G401 (cell line): Measurements from ENCODE around the gene LGI2. TPM values are rescaled to one million over a fixed set of nuclear protein-coding genes. Genes with fewer than 3 reads are reported as not detected.
"Not testable (repeated sequence)": the region's sequence is repeated elsewhere in the genome, so short reads cannot be mapped to it uniquely, and the experiment has no call there.

Experiments used
- DNase-seq: peaks from one replicate; pipeline ENCODE4 v3.0.0-alpha.2; 2015; ENCODE audit warnings: low spot score
- in situ Hi-C: cut with HindIII; loops from 2 replicates; pipeline ENCODE4 v1.10.0; 2016; ENCODE audit warnings: low sequenced_read_pairs, mixed read lengths
- total RNA-seq: library from RNA; depleted of rRNA; stranded (reverse); fragments of >200 nt; shearing (Covaris generic); gene quantifications from 2 replicates; pipeline ENCODE4 v1.2.3, GENCODE V29; 2014; rRNA removed

LGI2 gene, protein sequence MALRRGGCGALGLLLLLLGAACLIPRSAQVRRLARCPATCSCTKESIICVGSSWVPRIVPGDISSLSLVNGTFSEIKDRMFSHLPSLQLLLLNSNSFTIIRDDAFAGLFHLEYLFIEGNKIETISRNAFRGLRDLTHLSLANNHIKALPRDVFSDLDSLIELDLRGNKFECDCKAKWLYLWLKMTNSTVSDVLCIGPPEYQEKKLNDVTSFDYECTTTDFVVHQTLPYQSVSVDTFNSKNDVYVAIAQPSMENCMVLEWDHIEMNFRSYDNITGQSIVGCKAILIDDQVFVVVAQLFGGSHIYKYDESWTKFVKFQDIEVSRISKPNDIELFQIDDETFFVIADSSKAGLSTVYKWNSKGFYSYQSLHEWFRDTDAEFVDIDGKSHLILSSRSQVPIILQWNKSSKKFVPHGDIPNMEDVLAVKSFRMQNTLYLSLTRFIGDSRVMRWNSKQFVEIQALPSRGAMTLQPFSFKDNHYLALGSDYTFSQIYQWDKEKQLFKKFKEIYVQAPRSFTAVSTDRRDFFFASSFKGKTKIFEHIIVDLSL
- not detected in 2 replicates for total RNA-seq

- in situ Hi-C loops = no loop called here
- no peak for DNase-seq
Measured at GRCh38 chr4:25030277-25031076, at the start of gene LGI2. Gene LGI2 (minus strand): TSS chr4:25030946. CDS start chr4:25030693, 253 bp downstream.

DNA sequence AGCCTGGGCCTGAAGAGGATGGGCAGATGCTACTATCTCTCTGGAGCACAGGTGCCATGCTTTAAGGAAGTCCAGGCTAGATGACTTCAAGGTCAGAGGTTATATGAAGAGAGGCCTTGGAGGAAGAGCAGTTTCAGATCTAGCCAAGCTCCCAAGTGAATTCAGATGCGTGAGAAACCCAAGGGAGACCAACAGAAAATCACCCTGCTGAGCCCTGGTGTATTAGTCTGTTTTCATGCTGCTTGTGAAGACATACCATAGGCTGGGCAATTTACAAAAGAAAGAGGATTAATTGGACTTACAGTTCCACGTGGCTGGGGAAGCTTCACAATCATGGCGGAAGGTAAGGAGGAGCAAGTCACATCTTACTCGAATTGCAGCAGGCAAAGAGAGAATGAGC is 47.8 kb upstream of the LGI2 start:
- no peak for DNase-seq
- in situ Hi-C loops = no loop called here

DNA sequence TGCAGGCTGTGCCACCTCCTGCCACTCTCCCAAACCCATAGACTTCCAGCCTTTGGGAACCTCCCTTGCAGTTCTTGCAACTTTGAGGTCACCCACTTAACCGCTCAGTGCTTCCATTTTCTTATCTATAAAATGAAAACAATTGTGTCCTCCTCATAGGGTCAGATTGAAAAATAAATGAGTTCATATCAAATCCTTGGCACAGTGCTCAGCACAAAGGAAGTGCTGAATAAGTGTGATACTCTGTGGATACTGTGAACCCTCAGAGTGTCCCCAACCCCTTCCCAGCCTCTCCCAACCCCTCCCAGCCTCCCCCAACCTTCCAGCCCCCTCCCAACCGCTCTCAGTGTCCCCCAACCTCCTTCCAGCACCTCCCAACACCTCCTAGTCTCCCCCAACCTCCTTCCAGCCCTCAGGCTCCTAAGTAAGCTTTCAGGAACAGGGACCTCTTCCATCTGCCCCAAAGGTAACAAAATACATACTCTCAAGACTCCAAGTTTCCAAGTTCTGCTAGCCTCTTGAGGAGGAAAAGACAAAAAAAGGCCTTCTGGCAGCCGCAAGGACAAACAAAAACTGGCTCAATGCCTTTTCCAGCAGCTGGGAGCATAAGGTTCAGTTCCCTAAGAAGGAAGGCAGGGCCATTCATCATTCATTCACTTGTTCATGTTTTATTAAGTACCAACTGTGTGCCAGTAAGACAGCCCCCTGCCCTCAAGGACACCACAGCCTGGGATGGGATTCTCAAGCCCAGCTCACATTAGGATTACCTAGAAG is 46.1 kb upstream of the LGI2 start:
- DNase-seq = no peak
- in situ Hi-C loops = no loop called here

- in situ Hi-C loops = no loop called here
- no peak for DNase-seq
Measured at GRCh38 chr4:25075851-25076250, 45.1 kb upstream of the LGI2 start.

DNA sequence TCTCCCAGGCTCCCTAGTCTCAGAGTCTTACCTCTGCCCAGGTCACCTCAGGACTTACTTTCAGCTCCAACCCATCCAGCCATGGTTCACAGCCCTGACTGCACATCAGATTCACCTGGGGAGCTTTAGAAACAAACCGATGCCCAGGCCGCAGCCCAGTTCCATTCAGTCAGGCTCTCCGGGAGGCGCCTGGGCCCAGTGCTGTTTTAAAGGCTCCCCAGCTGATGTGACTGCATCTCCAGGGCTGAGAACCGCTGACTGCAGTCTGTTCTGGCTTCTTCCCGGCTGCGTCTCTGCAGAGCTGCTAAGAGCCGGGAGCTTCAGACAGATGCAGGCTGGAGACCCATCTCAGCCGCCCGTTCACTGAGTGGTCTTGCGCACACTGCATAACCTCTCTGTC is 44.4 kb upstream of the LGI2 start:
- no peak for DNase-seq
- in situ Hi-C loops = no loop called here

GRCh38 chr4:25070545-25070944 is 39.8 kb upstream of the LGI2 start:
- in situ Hi-C loops = no loop called here
- no peak for DNase-seq

DNA sequence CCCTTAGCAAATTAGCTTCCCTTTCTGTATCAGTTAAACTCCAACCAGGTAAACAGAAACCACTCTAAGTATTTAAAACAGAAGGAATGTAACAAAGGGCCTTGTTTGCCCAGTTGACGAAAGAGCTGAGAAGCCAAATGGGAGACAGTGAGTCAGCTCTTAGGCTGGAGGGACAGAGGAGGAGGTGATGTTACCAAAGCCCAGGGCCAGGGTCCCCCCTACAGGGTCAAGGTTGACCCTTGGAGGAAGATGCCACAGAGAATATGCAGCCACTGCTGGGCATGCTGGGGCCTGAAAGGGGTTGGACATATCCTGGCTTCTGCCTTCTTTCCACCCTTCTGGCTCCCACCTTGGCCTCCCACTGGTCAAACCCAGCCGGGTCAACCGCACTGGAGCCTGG is 38.3 kb upstream of the LGI2 start:
- DNase-seq = no peak
- in situ Hi-C loops = no loop called here

GRCh38 chr4:25068386-25068785 is 37.6 kb upstream of the LGI2 start:
- in situ Hi-C loops = no loop called here
- no peak for DNase-seq

- in situ Hi-C loops = no loop called here
- no peak for DNase-seq
Measured at GRCh38 chr4:25065932-25066590, 35.3 kb upstream of the LGI2 start.

DNA sequence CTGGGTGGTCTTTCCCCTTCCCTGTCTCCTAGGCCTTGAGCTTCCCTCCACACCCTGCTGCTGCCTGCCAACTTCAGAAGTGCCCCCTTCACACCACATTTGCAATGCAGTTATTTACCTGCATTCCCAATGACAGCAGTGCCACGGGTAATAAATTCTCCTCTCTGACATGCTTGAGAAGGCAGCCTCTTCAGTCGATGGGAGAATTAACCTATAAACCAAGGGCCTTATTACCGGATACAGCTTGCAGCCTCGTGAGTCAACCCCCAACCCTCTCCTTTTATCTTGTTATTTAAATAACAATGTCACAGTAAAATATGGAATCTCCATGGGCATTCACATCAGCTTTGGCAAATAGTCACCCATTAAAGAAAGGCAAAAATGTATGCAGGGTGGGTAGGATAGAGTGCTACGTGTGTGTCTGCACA is 34.7 kb upstream of the LGI2 start:
- in situ Hi-C loops = no loop called here
- no peak for DNase-seq

DNA sequence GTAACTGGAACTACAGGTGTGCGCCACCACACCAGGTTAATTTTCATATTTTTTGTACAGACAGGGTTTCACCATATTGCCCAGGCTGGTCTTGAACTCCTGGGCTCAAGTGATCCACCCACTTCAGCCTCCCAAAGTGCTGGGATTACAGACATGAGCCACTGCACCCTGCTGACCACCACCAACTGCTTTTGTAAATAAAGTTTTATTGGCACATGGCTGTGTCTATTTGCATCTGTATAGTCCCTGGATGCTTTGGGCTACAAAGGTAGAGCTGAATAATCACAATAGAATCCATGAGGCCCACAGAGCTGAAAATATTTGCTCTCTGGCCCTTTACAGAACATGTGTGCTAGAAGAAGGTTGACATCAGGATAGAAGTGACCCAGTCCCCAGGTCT is 33.7 kb upstream of the LGI2 start:
- in situ Hi-C loops, DNase-seq: not testable (repeated sequence)

GRCh38 chr4:25063116-25063515 is 32.4 kb upstream of the LGI2 start:
- no peak for DNase-seq
- in situ Hi-C loops = no loop called here

- in situ Hi-C loops = no loop called here
- no peak for DNase-seq
Measured at GRCh38 chr4:25062098-25062497, 31.4 kb upstream of the LGI2 start.

- DNase-seq = no peak
- in situ Hi-C loops = no loop called here
Measured at GRCh38 chr4:25061602-25062001, 30.9 kb upstream of the LGI2 start.

DNA sequence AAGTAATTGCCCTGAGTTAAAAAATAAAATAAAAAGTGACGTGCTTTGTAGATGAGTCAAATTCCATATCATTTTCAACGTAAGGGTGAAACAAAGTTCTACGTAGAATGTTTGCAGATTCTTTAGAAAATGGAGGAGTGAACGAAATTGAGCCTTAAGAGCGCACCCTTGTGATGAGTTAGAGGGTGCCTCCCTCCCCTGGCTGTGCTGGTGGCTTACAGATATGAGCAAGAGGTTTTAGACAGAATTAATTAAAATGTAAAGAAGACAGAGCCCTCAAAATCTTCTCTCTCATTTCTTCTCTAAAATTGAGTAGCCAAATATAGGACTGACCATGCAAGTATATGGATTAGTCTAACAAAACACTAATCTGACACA is 30.2 kb upstream of the LGI2 start:
- in situ Hi-C loops = no loop called here

GRCh38 chr4:25060241-25060962 is 29.7 kb upstream of the LGI2 start:
- in situ Hi-C loops = no loop called here
- no peak for DNase-seq

More for the DNA sequence above, 30.2 kb upstream of the LGI2 start:
- DNase-seq = no peak

GRCh38 chr4:25059791-25060190 is 29.0 kb upstream of the LGI2 start:
- no peak for DNase-seq
- in situ Hi-C loops = no loop called here

DNA sequence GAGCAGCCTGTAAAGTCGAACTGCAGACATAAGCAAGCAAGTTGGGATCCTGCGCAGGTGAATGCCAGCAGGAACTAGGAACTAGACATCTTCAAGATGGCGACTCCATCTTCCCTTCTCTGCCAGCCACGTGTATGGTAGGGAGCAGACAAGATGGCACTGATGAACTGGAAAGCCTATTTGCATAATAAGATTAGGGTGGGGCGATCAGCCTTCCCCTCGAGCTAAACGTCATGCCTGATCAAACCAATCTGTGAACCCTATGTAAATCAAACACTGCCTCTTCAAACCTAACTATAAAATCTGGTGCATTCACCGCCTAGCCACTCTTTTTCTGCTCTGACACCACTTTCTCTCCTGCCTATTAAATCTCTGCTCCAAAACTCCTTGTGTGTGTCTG is 28.1 kb upstream of the LGI2 start:
- in situ Hi-C loops = no loop called here
- DNase-seq = no peak
